Measurements from ENCODE around the gene PLEKHA7. TPM values are rescaled to one million over a fixed set of nuclear protein-coding genes. Genes with fewer than 3 reads are reported as not detected.

The PLEKHA7 gene
- total RNA-seq, 1 experiment from 2014 or later: 13.0 TPM

DNA sequence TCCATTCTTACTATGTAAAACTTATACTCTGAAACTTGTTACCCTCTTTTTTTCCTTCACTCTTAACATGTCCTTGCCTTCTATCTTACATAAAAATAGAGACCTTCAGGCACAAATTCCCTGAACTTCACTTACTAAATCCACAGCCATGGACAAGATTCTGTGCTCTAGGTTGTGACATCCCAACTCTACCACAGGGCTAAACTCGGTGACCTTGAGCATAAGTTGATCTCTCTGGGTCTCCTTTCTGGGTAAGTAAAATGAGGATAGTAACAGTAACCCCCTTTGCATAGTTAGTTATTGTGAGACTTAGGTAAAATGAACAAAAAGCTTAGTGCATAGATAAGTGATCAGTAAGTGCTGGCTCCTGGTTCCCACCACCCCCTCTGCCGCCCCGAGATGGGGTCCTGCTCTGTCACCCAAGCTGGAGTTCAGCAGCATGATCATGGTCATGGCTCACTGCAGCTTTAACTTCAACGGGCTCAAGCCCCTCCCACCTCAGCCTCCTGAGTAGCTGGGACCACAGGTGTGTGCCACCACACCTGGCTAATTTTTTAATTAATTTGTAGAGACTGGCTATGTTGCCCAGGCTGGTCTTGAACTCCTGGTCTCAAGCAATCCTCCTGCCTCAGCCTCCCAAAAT, 255.7 kb downstream of the PLEKHA7 start (continued):
- TF ChIP-seq, protein P1, sequence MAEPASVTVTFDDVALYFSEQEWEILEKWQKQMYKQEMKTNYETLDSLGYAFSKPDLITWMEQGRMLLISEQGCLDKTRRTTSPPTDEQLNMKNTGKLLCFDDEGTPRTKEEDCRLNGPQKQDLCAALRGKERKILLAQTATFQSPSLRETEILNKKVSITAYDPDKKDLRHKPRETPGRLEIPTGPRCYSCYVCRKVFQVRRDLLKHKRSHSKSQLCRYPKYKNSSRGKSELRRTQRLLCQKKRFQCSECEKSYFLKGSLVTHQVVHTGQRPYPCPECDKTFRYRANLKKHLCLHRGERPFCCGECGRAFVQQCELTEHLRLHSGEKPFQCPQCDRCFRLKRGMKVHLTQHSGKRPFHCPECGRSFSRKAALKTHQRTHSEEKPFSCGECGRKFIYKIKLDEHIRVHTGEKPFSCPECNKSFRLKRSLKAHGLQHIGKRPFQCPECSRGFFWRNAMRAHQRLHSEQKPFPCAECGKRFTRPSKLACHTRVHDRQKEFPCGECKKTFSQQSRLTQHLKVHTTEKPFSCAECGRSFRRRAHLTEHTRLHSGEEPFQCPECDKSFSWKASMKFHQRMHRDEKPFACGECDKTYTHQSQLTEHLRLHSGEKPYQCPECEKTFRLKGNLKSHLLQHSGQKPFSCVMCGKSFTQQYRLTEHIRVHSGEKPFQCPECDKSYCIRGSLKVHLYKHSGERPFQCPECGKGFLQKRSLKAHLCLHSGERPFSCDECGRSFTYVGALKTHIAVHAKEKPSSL (CRISPR knock-in tag; conservative IDR thresholded peaks at IDR 0.05): no peak
- TF ChIP-seq, protein P2, sequence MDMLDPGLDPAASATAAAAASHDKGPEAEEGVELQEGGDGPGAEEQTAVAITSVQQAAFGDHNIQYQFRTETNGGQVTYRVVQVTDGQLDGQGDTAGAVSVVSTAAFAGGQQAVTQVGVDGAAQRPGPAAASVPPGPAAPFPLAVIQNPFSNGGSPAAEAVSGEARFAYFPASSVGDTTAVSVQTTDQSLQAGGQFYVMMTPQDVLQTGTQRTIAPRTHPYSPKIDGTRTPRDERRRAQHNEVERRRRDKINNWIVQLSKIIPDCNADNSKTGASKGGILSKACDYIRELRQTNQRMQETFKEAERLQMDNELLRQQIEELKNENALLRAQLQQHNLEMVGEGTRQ (CRISPR knock-in tag; IDR thresholded peaks at IDR 0.05): no peak
- TF ChIP-seq NR1H2 (CRISPR knock-in tag; IDR thresholded peaks at IDR 0.05): no peak
- TF ChIP-seq, protein P3, sequence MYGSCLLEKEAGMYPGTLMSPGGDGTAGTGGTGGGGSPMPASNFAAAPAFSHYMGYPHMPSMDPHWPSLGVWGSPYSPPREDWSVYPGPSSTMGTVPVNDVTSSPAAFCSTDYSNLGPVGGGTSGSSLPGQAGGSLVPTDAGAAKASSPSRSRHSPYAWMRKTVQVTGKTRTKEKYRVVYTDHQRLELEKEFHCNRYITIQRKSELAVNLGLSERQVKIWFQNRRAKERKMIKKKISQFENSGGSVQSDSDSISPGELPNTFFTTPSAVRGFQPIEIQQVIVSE (CRISPR knock-in tag; IDR thresholded peaks at IDR 0.05; ENCODE audit: borderline replicate concordance): no peak
- no peak for TF ChIP-seq ZNF423 (CRISPR knock-in tag; IDR thresholded peaks at IDR 0.05)

DNA sequence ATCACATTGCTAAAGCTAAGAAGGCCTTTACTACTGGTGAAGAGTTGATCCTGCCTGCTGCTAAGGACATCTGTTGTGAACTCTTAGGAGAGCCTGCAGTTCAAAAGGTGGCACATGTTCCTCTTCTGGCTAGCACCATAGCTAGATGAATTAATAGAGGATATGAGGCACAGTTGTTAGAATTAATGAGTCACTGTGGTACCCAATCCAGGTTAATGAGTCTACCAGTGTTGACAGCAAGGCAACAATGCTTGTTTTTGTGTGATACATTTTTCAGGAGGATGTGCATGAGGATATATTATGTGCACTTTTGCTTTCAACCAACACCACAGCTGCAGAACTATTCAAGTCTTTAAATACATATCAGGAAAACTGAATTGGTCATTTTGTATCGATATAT, 263.8 kb downstream of the PLEKHA7 start:
- peaks cover 75% of the 10 kb centered on the region for H3K36me3 Mint-ChIP-seq
- no peak overlapping the region for H3K4me3 Mint-ChIP-seq
- ChIA-PET CTCF (interaction anchor here (1.6 kb wide), 1 partner anchor 35 kb away, joined by 3 read pairs; no protein-coding TSS in a partner anchor), POLR2A (interaction anchor here (1.1 kb wide), 1 partner anchor 12 kb away, joined by 3 read pairs; the partner anchor contains the start of gene C11orf58)
- TF ChIP-seq ZNF317 (CRISPR knock-in tag; IDR thresholded peaks at IDR 0.05; ENCODE audit: borderline replicate concordance, low read depth) (no peak), IRF2 (CRISPR knock-in tag; IDR thresholded peaks at IDR 0.05; ENCODE audit: borderline replicate concordance, low read depth) (no peak), TEAD1 (CRISPR knock-in tag; IDR thresholded peaks at IDR 0.05) (no peak), ELF4 (CRISPR knock-in tag; IDR thresholded peaks at IDR 0.05; ENCODE audit: low read depth) (no peak), TEAD4 (CRISPR knock-in tag; IDR thresholded peaks at IDR 0.05) (no peak), RELA (CRISPR knock-in tag; IDR thresholded peaks at IDR 0.05; ENCODE audit: borderline replicate concordance) (no peak), SMAD4 (CRISPR knock-in tag; IDR thresholded peaks at IDR 0.05) (no peak), ZNF396 (CRISPR knock-in tag; IDR thresholded peaks at IDR 0.05; ENCODE audit: borderline replicate concordance) (no peak), ZNF671 (CRISPR knock-in tag; IDR thresholded peaks at IDR 0.05) (no peak)
- TF ChIP-seq, protein P4, sequence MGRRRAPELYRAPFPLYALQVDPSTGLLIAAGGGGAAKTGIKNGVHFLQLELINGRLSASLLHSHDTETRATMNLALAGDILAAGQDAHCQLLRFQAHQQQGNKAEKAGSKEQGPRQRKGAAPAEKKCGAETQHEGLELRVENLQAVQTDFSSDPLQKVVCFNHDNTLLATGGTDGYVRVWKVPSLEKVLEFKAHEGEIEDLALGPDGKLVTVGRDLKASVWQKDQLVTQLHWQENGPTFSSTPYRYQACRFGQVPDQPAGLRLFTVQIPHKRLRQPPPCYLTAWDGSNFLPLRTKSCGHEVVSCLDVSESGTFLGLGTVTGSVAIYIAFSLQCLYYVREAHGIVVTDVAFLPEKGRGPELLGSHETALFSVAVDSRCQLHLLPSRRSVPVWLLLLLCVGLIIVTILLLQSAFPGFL (CRISPR knock-in tag; IDR thresholded peaks at IDR 0.05; ENCODE audit: borderline replicate concordance): no peak
- TF ChIP-seq, protein P5, sequence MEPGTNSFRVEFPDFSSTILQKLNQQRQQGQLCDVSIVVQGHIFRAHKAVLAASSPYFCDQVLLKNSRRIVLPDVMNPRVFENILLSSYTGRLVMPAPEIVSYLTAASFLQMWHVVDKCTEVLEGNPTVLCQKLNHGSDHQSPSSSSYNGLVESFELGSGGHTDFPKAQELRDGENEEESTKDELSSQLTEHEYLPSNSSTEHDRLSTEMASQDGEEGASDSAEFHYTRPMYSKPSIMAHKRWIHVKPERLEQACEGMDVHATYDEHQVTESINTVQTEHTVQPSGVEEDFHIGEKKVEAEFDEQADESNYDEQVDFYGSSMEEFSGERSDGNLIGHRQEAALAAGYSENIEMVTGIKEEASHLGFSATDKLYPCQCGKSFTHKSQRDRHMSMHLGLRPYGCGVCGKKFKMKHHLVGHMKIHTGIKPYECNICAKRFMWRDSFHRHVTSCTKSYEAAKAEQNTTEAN (CRISPR knock-in tag; IDR thresholded peaks at IDR 0.05): no peak
- TF ChIP-seq, protein P6, sequence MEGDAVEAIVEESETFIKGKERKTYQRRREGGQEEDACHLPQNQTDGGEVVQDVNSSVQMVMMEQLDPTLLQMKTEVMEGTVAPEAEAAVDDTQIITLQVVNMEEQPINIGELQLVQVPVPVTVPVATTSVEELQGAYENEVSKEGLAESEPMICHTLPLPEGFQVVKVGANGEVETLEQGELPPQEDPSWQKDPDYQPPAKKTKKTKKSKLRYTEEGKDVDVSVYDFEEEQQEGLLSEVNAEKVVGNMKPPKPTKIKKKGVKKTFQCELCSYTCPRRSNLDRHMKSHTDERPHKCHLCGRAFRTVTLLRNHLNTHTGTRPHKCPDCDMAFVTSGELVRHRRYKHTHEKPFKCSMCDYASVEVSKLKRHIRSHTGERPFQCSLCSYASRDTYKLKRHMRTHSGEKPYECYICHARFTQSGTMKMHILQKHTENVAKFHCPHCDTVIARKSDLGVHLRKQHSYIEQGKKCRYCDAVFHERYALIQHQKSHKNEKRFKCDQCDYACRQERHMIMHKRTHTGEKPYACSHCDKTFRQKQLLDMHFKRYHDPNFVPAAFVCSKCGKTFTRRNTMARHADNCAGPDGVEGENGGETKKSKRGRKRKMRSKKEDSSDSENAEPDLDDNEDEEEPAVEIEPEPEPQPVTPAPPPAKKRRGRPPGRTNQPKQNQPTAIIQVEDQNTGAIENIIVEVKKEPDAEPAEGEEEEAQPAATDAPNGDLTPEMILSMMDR (IDR thresholded peaks at IDR 0.05): no peak
- TF ChIP-seq, protein P7, sequence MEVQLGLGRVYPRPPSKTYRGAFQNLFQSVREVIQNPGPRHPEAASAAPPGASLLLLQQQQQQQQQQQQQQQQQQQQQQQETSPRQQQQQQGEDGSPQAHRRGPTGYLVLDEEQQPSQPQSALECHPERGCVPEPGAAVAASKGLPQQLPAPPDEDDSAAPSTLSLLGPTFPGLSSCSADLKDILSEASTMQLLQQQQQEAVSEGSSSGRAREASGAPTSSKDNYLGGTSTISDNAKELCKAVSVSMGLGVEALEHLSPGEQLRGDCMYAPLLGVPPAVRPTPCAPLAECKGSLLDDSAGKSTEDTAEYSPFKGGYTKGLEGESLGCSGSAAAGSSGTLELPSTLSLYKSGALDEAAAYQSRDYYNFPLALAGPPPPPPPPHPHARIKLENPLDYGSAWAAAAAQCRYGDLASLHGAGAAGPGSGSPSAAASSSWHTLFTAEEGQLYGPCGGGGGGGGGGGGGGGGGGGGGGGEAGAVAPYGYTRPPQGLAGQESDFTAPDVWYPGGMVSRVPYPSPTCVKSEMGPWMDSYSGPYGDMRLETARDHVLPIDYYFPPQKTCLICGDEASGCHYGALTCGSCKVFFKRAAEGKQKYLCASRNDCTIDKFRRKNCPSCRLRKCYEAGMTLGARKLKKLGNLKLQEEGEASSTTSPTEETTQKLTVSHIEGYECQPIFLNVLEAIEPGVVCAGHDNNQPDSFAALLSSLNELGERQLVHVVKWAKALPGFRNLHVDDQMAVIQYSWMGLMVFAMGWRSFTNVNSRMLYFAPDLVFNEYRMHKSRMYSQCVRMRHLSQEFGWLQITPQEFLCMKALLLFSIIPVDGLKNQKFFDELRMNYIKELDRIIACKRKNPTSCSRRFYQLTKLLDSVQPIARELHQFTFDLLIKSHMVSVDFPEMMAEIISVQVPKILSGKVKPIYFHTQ (CRISPR knock-in tag; IDR thresholded peaks at IDR 0.05): no peak
- TF ChIP-seq, protein P8, sequence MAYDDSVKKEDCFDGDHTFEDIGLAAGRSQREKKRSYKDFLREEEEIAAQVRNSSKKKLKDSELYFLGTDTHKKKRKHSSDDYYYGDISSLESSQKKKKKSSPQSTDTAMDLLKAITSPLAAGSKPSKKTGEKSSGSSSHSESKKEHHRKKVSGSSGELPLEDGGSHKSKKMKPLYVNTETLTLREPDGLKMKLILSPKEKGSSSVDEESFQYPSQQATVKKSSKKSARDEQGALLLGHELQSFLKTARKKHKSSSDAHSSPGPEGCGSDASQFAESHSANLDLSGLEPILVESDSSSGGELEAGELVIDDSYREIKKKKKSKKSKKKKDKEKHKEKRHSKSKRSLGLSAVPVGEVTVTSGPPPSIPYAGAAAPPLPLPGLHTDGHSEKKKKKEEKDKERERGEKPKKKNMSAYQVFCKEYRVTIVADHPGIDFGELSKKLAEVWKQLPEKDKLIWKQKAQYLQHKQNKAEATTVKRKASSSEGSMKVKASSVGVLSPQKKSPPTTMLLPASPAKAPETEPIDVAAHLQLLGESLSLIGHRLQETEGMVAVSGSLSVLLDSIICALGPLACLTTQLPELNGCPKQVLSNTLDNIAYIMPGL (CRISPR knock-in tag; IDR thresholded peaks at IDR 0.05): no peak
- H3K9me3 Mint-ChIP-seq: no peaks in the 10 kb centered on the region
- DNase-seq (ENCODE audit: low spot score) (no peak), ATAC-seq (no peak)
- H3K27ac Mint-ChIP-seq: no peak overlapping the region
- no peaks in the 10 kb centered on the region for H3K27me3 Mint-ChIP-seq (ENCODE audit: low read depth)
- H3K4me1 Mint-ChIP-seq: peaks cover 3% of the 10 kb centered on the region

Data from WTC11 (cell line).